ENCODE measurements around the gene PRC1.

- TF ChIP-seq POLR2A (IDR thresholded peaks at IDR 0.05), result no peak
- TF ChIP-seq CTCF (IDR thresholded peaks at IDR 0.05), result no peak
Observed at GRCh38 chr15:90982135-90982534, 12.2 kb downstream of the PRC1 start.

All from testis (tissue), 2 donors.